Gastroesophageal sphincter (tissue), 4 donors: ENCODE data around the gene CCDC171. TPM values are rescaled to one million over a fixed set of nuclear protein-coding genes. Genes with fewer than 3 reads are reported as not detected.

ENCODE experiments used
- ATAC-seq: fragments of 150-250 bp; one replicate; pipeline ENCODE4 v1.9.1; 2016; ENCODE audit warnings: mild to moderate bottlenecking, moderate library complexity
- H3K27ac ChIP-seq, 4 donors: fragments of 200-600 bp; sonication (generic) in 3 of 4; 1 replicate in 3 of 4; 2 replicates in 1 of 4; pipeline ENCODE4 v1.5.1; 2016 to 2019
- H3K27me3 ChIP-seq: fragments of 200-600 bp; sonication (generic); one replicate; pipeline ENCODE4 v1.5.1; 2019
- H3K36me3 ChIP-seq, 2 donors: fragments of 200-600 bp; sonication (generic); one replicate each; pipeline ENCODE4 v1.5.1; 2019; ENCODE audit warnings: control low read depth in 1 of 2
- H3K4me1 ChIP-seq, 3 donors: fragments of 200-600 bp; sonication (generic); 1 replicate in 2 of 3; 2 replicates in 1 of 3; pipeline ENCODE4 v1.5.1; 2016 to 2019; ENCODE audit warnings: control low read depth in 2 of 3
- H3K4me3 ChIP-seq, 2 donors: fragments of 200-600 bp; sonication (generic); one replicate each; pipeline ENCODE4 v1.5.1; 2019; ENCODE audit warnings: mild to moderate bottlenecking in 1 of 2, moderate library complexity in 1 of 2
- H3K9me3 ChIP-seq, 3 donors: fragments of 200-600 bp; sonication (generic); one replicate each; pipeline ENCODE4 v1.5.1; 2017 to 2019; ENCODE audit warnings: control low read depth in 2 of 3
- CTCF ChIP-seq, 4 experiments: fragments of 200-600 bp in 2 of 4; fragments of 450-650 bp in 2 of 4; sonication (generic) in 1 of 4; IDR thresholded peaks; one replicate each; pipeline ENCODE4 v1.5.1; 2017 to 2019; ENCODE audit warnings: antibody characterized with exemption in 4 of 4, mild to moderate bottlenecking in 2 of 4, moderate library complexity in 2 of 4
- EP300 ChIP-seq: sonication (generic); formaldehyde crosslinking; IDR thresholded peaks from one replicate; pipeline ENCODE4 v1.6.1; 2017; ENCODE audit warnings: antibody characterized with exemption, mild to moderate bottlenecking
- POLR2A ChIP-seq, 2 donors: fragments of 450-650 bp; IDR thresholded peaks; one replicate each; pipeline ENCODE4 v1.6.1; 2017; ENCODE audit warnings: antibody characterized with exemption in 2 of 2, mild to moderate bottlenecking in 2 of 2, moderate library complexity in 1 of 2
- POLR2AphosphoS5 ChIP-seq: sonication (generic); formaldehyde crosslinking; IDR thresholded peaks from one replicate; pipeline ENCODE4 v1.6.1; 2017; ENCODE audit warnings: antibody characterized with exemption
- WGBS, 2 donors: methylation state at CpG; one replicate each; pipeline ENCODE4 v1.1.5; 2018; ENCODE audit warnings: low coverage in 1 of 2; 5-methylcytosine and 5-hydroxymethylcytosine counted together
- total RNA-seq, 4 donors: library from RNA; depleted of rRNA; stranded (reverse); fragments of >200 nt; gene quantifications; one replicate each; pipeline ENCODE4 v1.1.0, GENCODE V29; 2016

Gene CCDC171
- total RNA-seq, 4 donors from 2014 or later = 0.94 to 4.5 (median 2.8) TPM

GRCh38 chr9:15851766-15852165 lies 298.9 kb downstream of the CCDC171 start:
- TF ChIP-seq CTCF (IDR thresholded peaks at IDR 0.05) (no peak), POLR2AphosphoS5 (no peak), EP300 (no peak), POLR2A (IDR thresholded peaks at IDR 0.05) (no peak)
- H3K27ac ChIP-seq = no peak overlapping the region
- no peaks in the 10 kb centered on the region for H3K9me3 ChIP-seq
- no peak for ATAC-seq
- whole genome bisulfite sequencing, 2 donors = 64 to 78% methylated on average over 2 of the region's 2 CpGs
- H3K27me3 ChIP-seq = no peaks in the 10 kb centered on the region
- no peaks in the 10 kb centered on the region for H3K4me1 ChIP-seq
- H3K4me3 ChIP-seq = no peak overlapping the region
- no peaks in the 10 kb centered on the region for H3K36me3 ChIP-seq

GRCh38 chr9:15856591-15856990 lies 303.7 kb downstream of the CCDC171 start:
- no peak for ATAC-seq
- no peaks in the 10 kb centered on the region for H3K4me1 ChIP-seq
- no peak overlapping the region for H3K27ac ChIP-seq
- no peak overlapping the region for H3K4me3 ChIP-seq
- H3K9me3 ChIP-seq = no peaks in the 10 kb centered on the region
- no peaks in the 10 kb centered on the region for H3K27me3 ChIP-seq
- TF ChIP-seq EP300 = no peak
- no peak for TF ChIP-seq POLR2AphosphoS5
- no peak for TF ChIP-seq CTCF (IDR thresholded peaks at IDR 0.05)
- no peak for TF ChIP-seq POLR2A (IDR thresholded peaks at IDR 0.05)
- H3K36me3 ChIP-seq = no peaks in the 10 kb centered on the region

- WGBS, 2 donors = 77 to 89% methylated on average over 2 of the region's 2 CpGs
- no peak for TF ChIP-seq CTCF (IDR thresholded peaks at IDR 0.05)
- no peak for TF ChIP-seq POLR2A (IDR thresholded peaks at IDR 0.05)
- no peak for TF ChIP-seq EP300
- TF ChIP-seq POLR2AphosphoS5 = no peak
- Histone ChIP-seq H3K36me3 (no peaks in the 10 kb centered on the region), H3K4me1 (no peaks in the 10 kb centered on the region), H3K27me3 (no peaks in the 10 kb centered on the region), H3K9me3 (no peaks in the 10 kb centered on the region), H3K4me3 (no peak overlapping the region), H3K27ac (no peak overlapping the region)
- no peak for ATAC-seq
These were observed 314.5 kb downstream of the CCDC171 start for GRCh38 chr9:15867334-15867733.

GRCh38 chr9:15867988-15868387 lies 315.1 kb downstream of the CCDC171 start:
- no peaks in the 10 kb centered on the region for H3K9me3 ChIP-seq
- no peaks in the 10 kb centered on the region for H3K36me3 ChIP-seq
- TF ChIP-seq EP300 (no peak), POLR2AphosphoS5 (no peak), POLR2A (IDR thresholded peaks at IDR 0.05) (no peak), CTCF (IDR thresholded peaks at IDR 0.05) (no peak)
- H3K4me3 ChIP-seq = no peak overlapping the region
- H3K27me3 ChIP-seq = no peaks in the 10 kb centered on the region
- no peak for ATAC-seq
- H3K4me1 ChIP-seq = no peaks in the 10 kb centered on the region
- no peak overlapping the region for H3K27ac ChIP-seq

GRCh38 chr9:15873573-15874177 lies 320.8 kb downstream of the CCDC171 start:
- ATAC-seq = no peak
- Histone ChIP-seq H3K9me3 (no peaks in the 10 kb centered on the region), H3K36me3 (no peaks in the 10 kb centered on the region), H3K27me3 (no peaks in the 10 kb centered on the region), H3K4me3 (no peak overlapping the region), H3K4me1 (no peaks in the 10 kb centered on the region), H3K27ac (no peak overlapping the region)
- 8% methylated on average over 1 to 2 of the region's 2 CpGs for WGBS, 2 donors
- TF ChIP-seq EP300 (no peak), CTCF (IDR thresholded peaks at IDR 0.05) (peak; percentile 52 to 68 (median 58))
